ENCODE data around the gene DCLK2. TPM values are rescaled to one million over a fixed set of nuclear protein-coding genes. Genes with fewer than 3 reads are reported as not detected.

Gene DCLK2
- total and polyA plus RNA-seq, 2 of the 8 experiments (the other 6 are each of a cell fraction or from before 2014, with no cell fraction given), result 0.32 to 0.37 TPM

- Histone ChIP-seq H3K9ac (replicated peaks in 1 of 4; ENCODE audit: extremely low read depth in 1 of 4, low read depth in 3 of 4, low read length in 3 of 4) (no peak overlapping the region), H2AFZ (ENCODE audit: low read length) (no peak overlapping the region), H3K4ac (replicated peaks; ENCODE audit: insufficient read length, low read depth, low read length) (no peak overlapping the region), H3K27ac (ENCODE audit: low read depth, low read length) (no peak overlapping the region), H3K27me3 (replicated peaks in 1 of 4; ENCODE audit: control insufficient read depth in 3 of 4, extremely low read depth in 1 of 4, insufficient read depth in 3 of 4, low read length in 3 of 4) (no peaks in the 10 kb centered on the region), H4K8ac (ENCODE audit: extremely low read depth, insufficient read depth, low read length) (no peak overlapping the region), H3K36me3 (ENCODE audit: control insufficient read depth in 2 of 4, insufficient read depth in 4 of 4, low read length in 3 of 4) (no peaks in the 10 kb centered on the region; a peak in 1 of 8 replicates), H3K23me2 (ENCODE audit: low read depth, low read length) (no peaks in the 10 kb centered on the region), H2BK12ac (ENCODE audit: low read depth, low read length) (no peak overlapping the region), H3K18ac (ENCODE audit: extremely low read depth, low read length) (no peak overlapping the region), H3K4me2 (ENCODE audit: insufficient read depth in 1 of 2, low read depth in 2 of 2, low read length in 2 of 2) (no peak overlapping the region), H3K14ac (ENCODE audit: insufficient read length) (no peak overlapping the region), H2BK120ac (replicated peaks; ENCODE audit: low read depth, low read length) (no peak overlapping the region), H3K4me1 (replicated peaks in 1 of 4; ENCODE audit: control insufficient read depth in 3 of 4, insufficient read depth in 4 of 4, low read length in 3 of 4) (peaks cover 0 to 10% (median 4%) of the 10 kb centered on the region in 4 experiments; a peak in 6 of 7 replicates), H3K23ac (ENCODE audit: insufficient read length) (no peak overlapping the region), H2BK15ac (ENCODE audit: low read length) (no peak overlapping the region), H3K79me1 (ENCODE audit: low read depth, low read length) (no peaks in the 10 kb centered on the region), H3K56ac (replicated peaks; ENCODE audit: insufficient read length, low read depth, low read length) (no peak overlapping the region), H2AK5ac (ENCODE audit: low read depth, low read length) (no peak overlapping the region), H4K91ac (replicated peaks; ENCODE audit: insufficient read length, low read length) (no peak overlapping the region), H3K4me3 (ENCODE audit: extremely low read depth in 1 of 4, insufficient read depth in 2 of 4, low read depth in 3 of 4, low read length in 4 of 4) (no peak overlapping the region), H4K20me1 (replicated peaks in 1 of 2; ENCODE audit: control insufficient read depth in 1 of 2, insufficient read depth in 2 of 2, low read length in 2 of 2) (no peaks in the 10 kb centered on the region), H4K5ac (ENCODE audit: insufficient read length, low read depth, low read length) (no peak overlapping the region), H3K79me2 (ENCODE audit: control insufficient read depth in 1 of 2, insufficient read depth in 2 of 2, low read length in 2 of 2) (no peaks in the 10 kb centered on the region), H3K9me3 (ENCODE audit: insufficient read depth in 2 of 2, low read depth in 1 of 2, low read length in 1 of 2) (no peaks in the 10 kb centered on the region), H2BK5ac (ENCODE audit: low read depth, low read length) (no peak overlapping the region), H2BK20ac (ENCODE audit: low read length) (no peak overlapping the region)
- ChIA-PET CTCF (ENCODE audit: partially characterized antibody) (interaction anchor here (1.8 to 3.6 kb wide), 3 partner anchors 10 to 39 kb away, joined by 3 to 27 read pairs (median 7); no protein-coding TSS in a partner anchor), POLR2A (ENCODE audit: partially characterized antibody) (no interaction called here)
- WGBS, 2 experiments (ENCODE audit: extremely low coverage in 1 of 2, insufficient coverage in 1 of 2, insufficient read length in 1 of 2, insufficient replicate concordance in 2 of 2, low coverage in 1 of 2, low lambda C conversion rate in 2 of 2, missing lambda C conversion rate in 1 of 2), result 95% methylated on average over 6 of the region's 6 CpGs; no CpG with 5 or more reads in 1 of the 2 experiments
- DNase-seq (ENCODE audit: low read depth in 1 of 2, low spot score in 2 of 2), result no peak
- no peak for FAIRE-seq
- TF ChIP-seq JUN (IDR thresholded peaks at IDR 0.05; ENCODE audit: low read depth, low read length), result no peak
- no peak for TF ChIP-seq KDM4A (IDR thresholded peaks at IDR 0.05; ENCODE audit: low read depth, low read length, severe bottlenecking)
- TF ChIP-seq HDAC6 (IDR thresholded peaks at IDR 0.05; ENCODE audit: low read depth, low read length), result no peak
- no peak for TF ChIP-seq SIN3A (conservative IDR thresholded peaks at IDR 0.05 in 1 of 2, IDR thresholded peaks at IDR 0.05 in 1 of 2; ENCODE audit: low read depth in 1 of 2, low read length in 2 of 2)
- no peak for TF ChIP-seq NRF1 (IDR thresholded peaks at IDR 0.05; ENCODE audit: low read depth, low read length)
- TF ChIP-seq TBP (IDR thresholded peaks at IDR 0.05; ENCODE audit: low read depth, low read length), result no peak
- TF ChIP-seq RAD21 (IDR thresholded peaks at IDR 0.05 in 1 of 2, conservative IDR thresholded peaks at IDR 0.05 in 1 of 2; ENCODE audit: low read depth in 2 of 2, low read length in 2 of 2), result no peak
- no peak for TF ChIP-seq GTF2F1 (IDR thresholded peaks at IDR 0.05; ENCODE audit: borderline replicate concordance, low read depth, low read length)
- TF ChIP-seq CEBPB (IDR thresholded peaks at IDR 0.05; ENCODE audit: low read depth, low read length), result no peak
- TF ChIP-seq, protein P1, sequence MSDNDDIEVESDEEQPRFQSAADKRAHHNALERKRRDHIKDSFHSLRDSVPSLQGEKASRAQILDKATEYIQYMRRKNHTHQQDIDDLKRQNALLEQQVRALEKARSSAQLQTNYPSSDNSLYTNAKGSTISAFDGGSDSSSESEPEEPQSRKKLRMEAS (IDR thresholded peaks at IDR 0.05), result no peak
- TF ChIP-seq, protein P2, sequence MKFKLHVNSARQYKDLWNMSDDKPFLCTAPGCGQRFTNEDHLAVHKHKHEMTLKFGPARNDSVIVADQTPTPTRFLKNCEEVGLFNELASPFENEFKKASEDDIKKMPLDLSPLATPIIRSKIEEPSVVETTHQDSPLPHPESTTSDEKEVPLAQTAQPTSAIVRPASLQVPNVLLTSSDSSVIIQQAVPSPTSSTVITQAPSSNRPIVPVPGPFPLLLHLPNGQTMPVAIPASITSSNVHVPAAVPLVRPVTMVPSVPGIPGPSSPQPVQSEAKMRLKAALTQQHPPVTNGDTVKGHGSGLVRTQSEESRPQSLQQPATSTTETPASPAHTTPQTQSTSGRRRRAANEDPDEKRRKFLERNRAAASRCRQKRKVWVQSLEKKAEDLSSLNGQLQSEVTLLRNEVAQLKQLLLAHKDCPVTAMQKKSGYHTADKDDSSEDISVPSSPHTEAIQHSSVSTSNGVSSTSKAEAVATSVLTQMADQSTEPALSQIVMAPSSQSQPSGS (IDR thresholded peaks at IDR 0.05; ENCODE audit: low read length), result no peak
- no peak for TF ChIP-seq SRF (IDR thresholded peaks at IDR 0.05; ENCODE audit: low read depth, low read length)
Observed at GRCh38 chr4:150258569-150258968, 180.3 kb downstream of the DCLK2 start.
